NCI-H345 treated with DMSO at 0.1 percent for 48 hours (cell line): ENCODE results near the gene YIPF2.
"Not testable (repeated sequence)": the region's sequence is repeated elsewhere in the genome, so short reads cannot be mapped to it uniquely, and the experiment has no call there.

Experiments
- DNase-seq: peaks from one replicate; lab custom pipeline; 2025; ENCODE audit not compliant: unreplicated experiment; lab: John Stamatoyannopoulos, UW

YIPF2 gene

GRCh38 chr19:10928563-10929401 lies at the start of gene YIPF2, which contains the start of gene TIMM29:
YIPF2 (minus strand) TSS chr19:10928639; CDS start chr19:10928410, 229 bp downstream.
TIMM29 (plus strand) TSS chr19:10928811; CDS start chr19:10928823, 12 bp downstream.
- DNase-seq: peak; percentile 96

- no peak for DNase-seq
Observed at GRCh38 chr19:10977742-10978092, 49.3 kb upstream of the YIPF2 start.

DNA sequence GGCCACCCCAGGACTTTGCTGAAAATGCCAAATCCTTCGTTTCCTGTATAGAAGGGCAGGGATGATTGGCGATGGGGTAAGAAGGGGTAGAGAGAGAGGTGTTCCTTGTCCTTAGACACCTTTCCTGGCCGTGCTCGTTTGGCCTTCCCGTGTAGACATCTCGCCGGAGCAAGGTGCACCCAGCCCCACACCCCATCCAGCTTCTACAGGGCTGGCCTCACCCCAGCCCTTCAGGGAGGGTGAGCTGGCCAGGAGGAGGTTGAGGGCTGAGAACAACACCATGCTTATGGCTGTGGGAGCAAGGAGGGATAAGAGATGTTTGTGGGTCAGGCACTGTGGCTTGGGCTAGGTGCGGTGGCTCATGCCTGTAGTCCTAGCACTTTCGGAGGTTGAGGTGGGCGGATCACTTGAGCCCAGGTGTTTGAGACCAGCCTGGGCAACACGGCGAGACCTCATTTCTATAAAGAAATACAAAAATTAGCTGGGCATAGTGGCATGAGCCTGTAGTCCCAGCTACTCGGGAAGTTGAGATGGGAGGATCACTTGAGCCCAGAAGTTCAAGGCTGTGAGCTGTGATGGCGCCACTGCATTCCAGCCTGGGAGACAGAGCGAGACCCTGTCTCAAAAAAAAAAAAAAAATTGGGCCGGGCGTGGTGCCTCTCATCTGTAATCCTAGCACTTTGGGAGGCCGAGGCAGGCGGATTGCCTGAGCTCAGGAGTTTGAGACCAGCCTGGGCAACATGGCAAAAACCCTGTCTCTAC lies 47.9 kb upstream of the YIPF2 start:
- no peak for DNase-seq

GRCh38 chr19:10975374-10976130 lies 47.1 kb upstream of the YIPF2 start:
- DNase-seq: no peak

DNA sequence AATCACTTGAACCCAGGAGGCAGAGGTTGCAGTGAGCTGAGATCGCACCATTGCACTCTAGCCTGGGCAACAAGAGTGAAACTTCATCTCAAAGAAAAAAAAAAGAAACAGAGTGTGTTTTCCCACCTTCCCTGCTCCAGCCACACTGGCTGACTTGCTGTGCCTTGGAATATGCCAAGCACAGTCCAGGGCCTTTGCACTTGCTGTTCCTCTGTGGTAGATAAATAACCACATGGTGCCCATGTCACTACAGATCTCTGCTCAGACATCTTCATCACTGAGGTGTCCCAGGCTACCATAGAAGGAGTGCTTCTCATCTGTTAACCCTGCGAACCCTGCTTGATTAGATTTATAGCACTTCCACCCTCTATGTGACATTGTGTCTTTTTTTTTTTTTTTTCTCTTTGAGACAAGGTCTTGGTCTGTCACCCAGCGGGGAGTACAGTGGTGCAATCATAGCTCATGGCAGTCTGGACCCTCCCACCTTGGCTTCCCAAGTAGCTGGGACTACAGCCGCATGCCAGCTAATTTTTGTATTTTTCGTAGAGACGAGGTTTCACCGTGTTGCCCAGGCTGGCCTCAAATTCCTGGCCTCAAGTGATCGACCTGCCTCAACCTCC lies 42.8 kb upstream of the YIPF2 start:
- no peak for DNase-seq

DNA sequence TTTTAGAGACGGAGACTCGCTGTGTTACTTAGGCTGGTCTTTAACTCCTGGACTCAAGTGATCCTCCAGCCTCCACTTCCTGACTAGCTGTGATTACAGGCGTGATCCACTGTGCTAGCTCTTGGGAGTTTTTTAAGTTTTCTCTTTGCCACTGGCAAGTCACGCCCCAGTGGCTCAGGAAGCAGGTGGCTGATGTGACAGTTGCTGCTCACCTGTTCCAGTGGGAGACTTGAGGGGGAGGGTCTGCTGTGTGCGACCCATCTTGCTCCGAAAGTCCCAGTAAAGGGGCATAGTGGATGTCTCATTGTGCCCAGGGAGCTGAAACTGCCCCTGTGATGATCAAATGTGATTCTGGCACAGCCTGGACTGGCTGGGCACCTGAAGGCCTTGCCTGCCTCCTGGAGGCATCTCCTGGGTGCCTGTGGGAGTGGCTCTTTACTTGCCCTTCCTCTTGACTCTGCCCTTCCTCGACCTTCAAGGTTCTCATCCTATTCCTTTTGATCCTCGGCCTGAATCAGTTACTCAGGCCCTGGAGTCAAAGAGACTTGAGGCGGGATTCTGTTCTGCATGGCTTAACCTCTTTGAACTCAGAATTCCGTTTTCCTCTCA lies 40.2 kb upstream of the YIPF2 start:
- DNase-seq: peak; percentile 16

GRCh38 chr19:10966809-10967208 lies 38.4 kb upstream of the YIPF2 start:
- no peak for DNase-seq

GRCh38 chr19:10965398-10965797 lies 37.0 kb upstream of the YIPF2 start:
- DNase-seq: no peak

- DNase-seq: no peak
Observed at GRCh38 chr19:10964903-10965302, 36.5 kb upstream of the YIPF2 start.

DNA sequence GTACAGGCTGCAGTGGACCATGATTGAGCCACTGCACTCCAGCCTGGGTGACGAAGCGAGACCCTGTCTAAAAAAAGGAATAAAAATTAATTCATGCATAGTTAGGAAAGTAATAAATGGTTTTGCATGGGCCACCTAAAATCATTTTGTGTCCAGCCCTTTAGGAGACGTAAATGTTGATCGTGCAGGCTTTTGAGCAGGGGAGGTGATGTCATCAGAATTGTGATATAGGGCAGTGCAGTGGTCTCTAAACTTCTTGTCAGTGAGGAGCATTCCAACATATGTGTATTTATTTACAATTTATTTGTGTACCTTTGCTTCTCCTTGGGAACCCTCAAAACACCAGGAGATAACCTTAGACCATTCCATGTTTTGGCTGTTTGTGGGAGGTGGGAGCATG lies 35.4 kb upstream of the YIPF2 start:
- no peak for DNase-seq

DNA sequence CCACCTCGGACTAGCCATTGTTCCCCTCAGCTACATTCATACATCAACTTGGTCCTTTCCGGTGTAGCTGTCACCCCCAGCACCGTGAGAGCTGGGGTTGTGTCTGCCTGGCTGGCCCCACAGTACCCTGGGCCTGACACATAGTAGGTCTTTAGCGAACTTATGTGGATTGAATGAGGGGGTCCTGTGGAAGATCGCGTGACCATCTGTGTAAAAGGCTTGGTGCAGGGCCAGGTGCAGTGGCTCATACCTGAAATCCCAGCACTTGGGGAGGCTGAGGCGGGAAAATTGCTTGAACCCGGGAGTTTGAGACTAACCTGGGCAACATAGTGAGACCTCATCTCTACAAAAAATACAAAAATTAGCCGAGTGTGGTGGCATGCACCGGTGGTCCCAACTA lies 34.4 kb upstream of the YIPF2 start:
- no peak for DNase-seq

- no peak for DNase-seq
Observed at GRCh38 chr19:10961073-10961860, 32.8 kb upstream of the YIPF2 start.

GRCh38 chr19:10960314-10961072 lies 32.1 kb upstream of the YIPF2 start, which contains the start of gene SMARCA4:
SMARCA4 (plus strand) TSS chr19:10961030; CDS start chr19:10984152, 23,122 bp downstream.
- DNase-seq: peak; percentile 90

DNA sequence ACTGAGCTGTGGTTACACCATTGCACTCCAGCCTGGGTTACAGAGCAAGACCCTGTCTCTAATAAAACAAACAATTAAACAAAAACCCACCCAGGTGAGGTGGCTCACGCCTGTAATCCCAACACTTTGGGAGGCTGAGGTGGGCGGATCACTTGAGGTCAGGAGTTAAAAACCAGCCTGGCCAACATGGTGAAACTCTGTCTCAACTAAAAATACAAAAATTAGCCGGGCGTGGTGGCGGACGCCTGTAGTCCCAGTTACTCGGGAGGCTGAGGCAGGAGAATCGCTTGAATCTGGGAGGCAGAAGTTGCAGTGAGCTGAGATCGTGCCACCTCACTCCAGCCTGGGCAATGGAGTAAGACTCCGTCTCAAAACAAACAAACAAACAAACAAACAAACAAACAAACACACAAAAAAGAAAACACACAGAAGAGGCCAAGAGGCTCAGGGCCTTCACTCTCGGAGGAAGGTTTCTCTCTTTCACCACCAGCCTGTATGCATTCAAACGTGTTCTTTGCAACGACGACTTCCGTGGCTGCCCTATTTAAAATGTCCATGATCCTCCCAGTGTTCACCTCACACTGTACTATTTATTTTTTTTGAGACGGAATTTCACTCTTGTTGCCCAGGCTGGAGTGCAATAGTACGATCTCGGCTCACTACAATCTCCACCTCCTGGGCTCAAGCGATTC lies 31.0 kb upstream of the YIPF2 start:
- DNase-seq: not testable (repeated sequence)

- no peak for DNase-seq
Observed at GRCh38 chr19:10952809-10953208, 24.4 kb upstream of the YIPF2 start.

DNA sequence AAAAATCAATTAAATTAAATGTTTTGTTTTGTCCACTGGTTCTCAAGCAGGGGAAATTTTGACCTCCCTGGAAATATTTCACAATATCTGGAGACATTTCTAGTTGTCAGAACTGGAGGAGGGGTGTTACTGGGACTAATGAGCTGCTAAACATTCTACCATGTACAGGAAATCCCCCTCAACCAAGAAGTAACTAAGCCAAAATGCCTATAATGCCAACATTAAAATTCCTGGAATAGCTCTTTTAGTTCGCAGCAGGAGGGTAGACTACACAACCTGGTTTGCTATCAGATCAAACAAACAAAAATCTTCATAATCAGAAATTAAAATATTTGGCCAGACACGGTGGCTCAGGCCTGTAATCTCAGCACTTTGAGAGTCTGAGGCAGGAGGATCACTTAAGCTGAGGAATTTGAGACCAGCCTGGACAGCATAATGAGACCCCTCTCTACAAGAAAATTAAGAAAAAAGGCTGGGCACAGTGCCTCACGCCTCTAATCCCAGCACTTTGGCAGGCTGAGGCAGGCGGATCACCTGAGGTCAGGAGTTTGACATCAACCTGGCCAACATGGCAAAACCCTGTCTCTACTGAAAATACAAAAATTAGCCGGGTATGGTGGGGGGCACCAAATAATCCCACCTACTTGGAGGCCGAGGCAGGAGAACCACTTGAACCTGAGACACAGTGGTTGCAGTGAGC lies 18.7 kb upstream of the YIPF2 start:
- DNase-seq: no peak

DNA sequence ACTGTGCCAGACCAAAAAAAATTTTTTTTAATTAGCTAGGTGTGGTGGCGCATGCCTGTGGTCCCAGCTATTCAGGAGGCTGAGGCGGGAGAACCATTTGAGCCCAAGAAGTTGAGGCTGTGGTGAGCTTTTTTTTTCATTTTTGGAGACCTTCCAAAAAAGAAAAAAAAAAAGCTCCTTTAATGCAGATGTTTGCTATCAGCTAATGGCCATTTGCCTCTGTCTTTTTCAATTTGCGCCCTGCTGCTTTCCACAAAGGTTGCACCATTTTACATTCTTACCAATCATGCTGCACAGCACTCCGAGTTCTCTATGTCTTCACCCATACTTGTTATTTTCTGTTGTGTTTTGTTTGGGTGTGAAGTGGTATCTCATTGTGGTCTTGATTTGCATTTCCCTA lies 16.8 kb upstream of the YIPF2 start:
- DNase-seq: no peak

- not testable (repeated sequence) for DNase-seq
Observed at GRCh38 chr19:10943412-10943811, 15.0 kb upstream of the YIPF2 start.
